HG02885 (cell line): ENCODE data around the gene CD226.
A peak's percentile ranks its signal among the peaks of the same experiment; 100 is the strongest.
"Not testable (repeated sequence)": the region's sequence is repeated elsewhere in the genome, so short reads cannot be mapped to it uniquely, and the experiment has no call there.

Experiments
- ATAC-seq: cut with Tn5 transposase; IDR thresholded peaks from one replicate; pipeline ENCODE4 v1.9.1; 2021; ENCODE audit warnings: mild to moderate bottlenecking; ENCODE audit not compliant: unreplicated experiment, poor library complexity

Gene CD226

DNA sequence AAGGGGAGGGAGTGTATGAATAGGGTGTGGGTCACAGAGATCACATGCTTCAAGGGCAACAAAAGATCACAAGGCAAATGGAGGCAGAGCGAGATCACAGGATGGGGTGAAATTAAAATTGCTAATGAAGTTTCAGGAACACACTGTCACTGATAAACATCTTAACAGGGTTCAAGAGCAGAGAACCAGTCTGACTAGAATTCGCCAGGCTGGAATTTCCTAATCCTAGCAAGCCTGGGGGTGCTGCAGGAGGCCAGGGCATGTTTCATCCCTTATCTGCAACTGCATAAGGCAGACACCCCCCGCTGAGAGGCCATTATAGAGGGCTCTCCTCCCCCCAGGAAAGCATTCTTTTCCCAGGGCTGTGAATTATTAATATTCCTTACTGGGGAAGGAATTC, 68.6 kb downstream of the CD226 start:
- not testable (repeated sequence) for ATAC-seq

DNA sequence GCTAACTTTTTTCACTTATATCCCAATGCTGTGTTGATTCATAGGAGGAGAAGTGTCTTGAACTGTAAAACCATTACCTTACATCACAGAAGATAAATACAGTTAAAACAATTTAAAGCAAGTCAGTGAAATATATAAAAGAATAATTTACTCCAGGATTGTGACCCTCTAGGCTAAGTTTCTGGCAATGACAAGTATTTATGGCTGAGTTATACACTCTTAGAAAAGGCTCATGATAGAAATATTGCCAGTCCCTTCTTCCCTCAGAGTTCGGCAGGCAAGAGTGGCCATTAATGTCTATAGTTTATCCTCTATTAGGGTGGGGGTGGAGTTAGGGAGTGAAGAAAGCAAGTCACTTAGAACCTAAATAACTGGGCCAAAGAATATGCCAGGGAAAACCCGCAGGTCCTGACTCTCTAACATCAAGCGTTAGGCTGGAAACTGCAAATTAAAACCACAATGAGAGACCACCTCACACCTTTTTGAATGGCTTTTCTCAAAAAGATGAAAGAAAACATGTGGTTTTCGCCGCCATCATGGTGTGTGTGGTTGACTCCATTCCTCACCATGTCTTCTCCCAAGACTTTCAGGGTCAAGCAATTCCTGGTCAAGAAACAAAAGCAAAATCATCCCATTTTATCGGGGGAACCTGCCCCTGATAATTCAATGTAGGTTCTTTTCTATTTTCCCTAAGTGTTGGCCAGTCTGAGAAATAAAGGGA, 69.3 kb downstream of the CD226 start:
- ATAC-seq = no peak

DNA sequence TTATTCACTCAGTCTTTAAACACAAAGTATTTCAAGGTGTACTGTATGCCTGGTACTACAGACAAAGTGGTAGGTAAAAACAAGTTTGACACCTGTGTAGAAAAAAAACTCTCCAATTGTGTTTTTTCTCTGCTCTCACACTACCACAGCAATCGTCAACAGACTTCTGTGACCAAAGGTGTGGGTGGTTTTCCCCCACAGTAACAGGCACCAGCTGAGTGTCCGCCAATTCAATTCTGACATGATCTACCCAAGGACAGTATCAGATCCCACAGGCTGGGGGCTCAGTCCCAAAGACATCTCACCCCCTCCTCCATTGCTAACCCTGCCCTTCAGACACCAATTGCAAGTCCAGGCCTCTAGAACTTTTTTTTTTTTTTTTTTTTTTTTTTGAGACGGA, 71.2 kb downstream of the CD226 start:
- no peak for ATAC-seq

DNA sequence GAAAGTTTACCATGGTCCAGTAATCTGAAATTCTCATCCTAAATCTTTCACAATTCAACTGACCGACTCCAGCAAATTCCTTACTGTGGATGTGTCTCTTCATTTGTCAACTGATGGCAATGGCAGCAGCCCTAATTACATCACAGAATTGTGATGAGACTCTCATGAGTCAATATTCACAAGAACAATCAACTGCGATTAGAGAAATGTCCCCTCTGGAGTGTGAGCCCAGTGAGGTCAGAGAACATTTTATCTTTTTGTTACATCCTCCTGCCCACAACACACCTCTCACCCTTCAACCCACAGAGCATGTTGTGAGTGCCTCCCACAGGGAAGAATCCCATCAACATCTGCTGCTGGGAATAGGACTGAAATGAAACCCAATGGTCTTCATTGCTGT, 73.6 kb downstream of the CD226 start:
- no peak for ATAC-seq

DNA sequence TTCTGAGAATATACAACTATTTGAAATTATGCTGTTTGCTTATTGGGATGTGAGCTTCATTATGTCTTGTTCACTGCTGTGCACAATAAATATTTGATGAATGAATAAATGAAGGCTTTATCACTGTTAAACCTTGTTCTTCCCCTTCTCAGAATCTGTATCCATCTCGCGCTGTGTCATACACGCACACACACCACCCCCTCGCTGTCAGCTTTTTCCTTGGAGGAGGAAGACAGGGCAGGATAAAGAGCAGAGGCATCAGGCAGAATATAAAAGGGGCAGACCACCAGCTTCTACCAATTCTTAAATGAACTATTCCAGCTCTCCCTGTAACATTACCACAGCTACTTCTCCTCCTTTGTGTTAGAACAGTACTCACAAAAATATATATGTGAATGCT, 75.0 kb downstream of the CD226 start:
- no peak for ATAC-seq

DNA sequence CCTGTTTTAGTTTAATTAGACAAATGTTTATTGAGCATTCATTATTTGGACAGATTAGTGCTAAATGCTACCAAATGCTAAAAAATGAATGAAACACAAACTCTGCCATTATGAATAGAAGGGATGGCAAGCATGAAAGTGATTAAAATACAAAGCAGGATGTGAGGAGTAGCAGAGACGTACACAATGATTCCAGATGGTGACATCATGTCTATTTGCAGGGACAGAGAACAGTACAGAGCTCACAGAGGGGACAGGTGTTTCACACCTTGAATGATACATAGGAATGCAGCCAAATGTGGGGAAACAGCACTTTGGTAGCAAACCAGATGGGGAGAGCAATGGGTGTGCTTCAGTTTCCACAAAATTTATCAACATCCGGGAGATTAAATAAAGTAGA, 76.3 kb downstream of the CD226 start:
- no peak for ATAC-seq

DNA sequence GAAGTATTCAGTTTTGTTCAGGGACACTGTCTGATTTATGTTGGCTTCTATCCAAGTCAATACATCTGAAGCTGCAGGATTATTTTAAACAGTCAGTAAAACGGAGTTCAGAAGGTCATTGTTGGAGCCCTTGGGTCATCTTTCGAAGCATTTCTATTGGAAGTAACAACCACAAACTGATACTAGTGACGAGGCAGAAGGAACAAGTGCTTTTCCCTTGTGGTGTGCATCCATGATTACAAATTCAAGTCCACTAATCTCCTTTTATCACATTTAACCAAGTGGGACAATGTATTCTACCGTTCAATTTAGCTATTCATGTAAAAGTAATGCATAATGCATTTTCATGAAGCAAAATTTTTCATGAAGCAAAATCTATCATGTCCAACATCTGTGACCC, 76.9 kb downstream of the CD226 start:
- ATAC-seq = no peak

DNA sequence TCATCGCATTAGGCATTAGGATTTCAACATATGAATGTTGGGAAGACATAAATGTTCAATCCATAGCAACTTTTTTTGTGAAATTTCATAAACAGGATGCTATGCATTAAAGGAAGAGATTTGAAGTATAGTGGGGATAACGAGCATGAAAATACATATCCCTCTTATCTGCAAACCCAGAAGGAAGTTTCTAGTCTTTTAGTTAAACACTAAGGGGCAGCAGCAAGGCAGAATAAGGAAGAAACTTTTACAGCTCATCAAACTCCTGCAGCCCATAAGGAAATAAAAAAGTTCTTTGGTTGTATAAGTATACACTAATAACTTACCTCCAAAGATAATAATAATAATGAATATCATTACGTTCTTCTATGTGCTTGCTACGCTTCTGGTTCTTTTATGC, 81.5 kb downstream of the CD226 start:
- ATAC-seq = no peak

DNA sequence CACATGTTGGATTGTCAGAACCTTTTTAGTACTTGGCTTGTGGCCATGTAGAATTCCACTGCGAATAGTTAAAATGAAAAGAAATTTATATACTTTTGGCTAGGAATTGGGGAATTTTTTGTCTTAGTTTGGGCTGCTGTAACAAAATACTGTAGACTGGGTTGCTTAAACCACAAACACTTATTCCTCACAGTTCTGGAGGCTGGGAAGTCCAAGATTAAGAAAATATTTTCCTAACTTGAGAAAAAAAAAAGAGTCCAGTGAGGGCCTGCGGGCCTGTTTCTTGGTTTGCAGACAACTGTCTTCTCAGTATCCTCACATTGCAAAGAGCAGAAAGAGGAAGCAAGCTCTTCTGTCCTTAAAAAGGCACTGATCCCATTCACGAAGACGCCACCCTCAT, 81.9 kb downstream of the CD226 start:
- no peak for ATAC-seq

DNA sequence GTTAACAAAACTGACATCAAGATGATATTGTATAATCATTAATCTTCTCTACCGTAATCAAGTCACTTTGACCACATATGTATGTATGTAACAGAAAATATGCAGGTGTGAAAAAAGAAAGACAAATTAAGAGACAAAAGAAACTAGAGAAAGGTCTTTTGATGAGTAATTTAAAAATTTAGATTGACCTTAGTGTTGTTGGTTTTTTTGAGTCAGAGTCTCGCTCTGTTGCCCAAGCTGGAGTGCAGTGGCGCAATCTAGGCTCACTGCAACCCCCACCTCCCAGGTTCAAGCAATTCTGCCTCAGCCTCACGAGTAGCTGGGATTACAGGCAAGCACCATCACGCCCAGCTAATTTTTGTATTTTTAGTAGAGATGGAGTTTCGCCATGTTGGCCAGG, 82.9 kb downstream of the CD226 start:
- peak; percentile 89 for ATAC-seq

DNA sequence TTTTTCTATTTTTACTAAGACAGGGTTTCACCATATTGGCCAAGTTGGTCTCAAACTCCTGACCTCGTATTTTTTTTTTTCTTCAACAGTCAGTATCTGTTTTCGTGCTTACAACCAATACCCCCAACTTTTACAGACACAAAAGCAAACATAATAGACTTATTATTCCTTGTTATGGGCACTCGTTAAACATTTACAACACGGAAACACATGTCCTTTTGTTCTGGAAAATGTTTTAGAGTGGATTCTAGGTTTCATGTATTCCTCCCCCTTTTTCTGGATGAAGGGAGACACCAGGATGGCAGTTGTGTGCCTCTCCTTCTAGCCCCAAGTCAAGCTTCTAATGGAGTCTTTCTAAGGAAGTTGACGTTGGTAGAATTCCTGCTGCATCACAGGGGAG, 88.8 kb downstream of the CD226 start:
- ATAC-seq = no peak

DNA sequence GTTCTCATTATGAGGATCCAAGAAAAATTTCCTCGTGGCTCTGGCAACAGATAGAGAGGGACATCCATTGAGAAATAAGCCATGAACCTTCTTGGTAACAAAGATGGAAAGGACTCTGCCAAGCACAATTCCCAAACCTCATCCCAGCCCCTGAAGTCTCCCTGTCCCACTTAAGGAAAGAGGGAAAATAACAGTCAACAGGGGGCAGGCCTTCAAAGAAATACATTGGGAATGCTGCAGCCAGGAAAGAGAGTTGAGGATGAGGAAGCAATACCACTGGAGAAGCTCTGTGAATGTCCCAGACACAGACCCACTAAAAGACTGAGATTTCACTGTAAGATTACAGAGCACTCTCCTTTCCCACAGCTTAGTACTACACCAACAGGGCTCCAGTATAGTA, 93.2 kb downstream of the CD226 start:
- ATAC-seq = no peak

DNA sequence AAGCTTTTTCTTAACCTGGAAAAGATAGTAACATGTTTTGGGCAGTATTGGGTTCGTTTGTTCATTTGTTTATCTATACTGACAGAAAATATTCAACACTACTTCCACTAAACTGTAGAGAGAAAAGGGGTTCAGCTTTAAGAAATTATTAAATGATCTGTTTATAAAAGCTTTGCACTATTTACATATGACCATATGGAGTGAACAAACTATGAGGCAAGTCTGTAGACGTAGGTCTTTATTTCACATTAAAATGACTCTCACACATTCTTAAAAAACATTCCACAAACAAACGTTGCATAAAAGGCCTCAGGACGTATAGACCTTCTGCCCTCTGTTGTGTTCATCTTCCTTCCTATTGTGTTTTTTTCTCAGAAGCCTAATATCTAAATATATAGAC, 94.6 kb downstream of the CD226 start:
- no peak for ATAC-seq

DNA sequence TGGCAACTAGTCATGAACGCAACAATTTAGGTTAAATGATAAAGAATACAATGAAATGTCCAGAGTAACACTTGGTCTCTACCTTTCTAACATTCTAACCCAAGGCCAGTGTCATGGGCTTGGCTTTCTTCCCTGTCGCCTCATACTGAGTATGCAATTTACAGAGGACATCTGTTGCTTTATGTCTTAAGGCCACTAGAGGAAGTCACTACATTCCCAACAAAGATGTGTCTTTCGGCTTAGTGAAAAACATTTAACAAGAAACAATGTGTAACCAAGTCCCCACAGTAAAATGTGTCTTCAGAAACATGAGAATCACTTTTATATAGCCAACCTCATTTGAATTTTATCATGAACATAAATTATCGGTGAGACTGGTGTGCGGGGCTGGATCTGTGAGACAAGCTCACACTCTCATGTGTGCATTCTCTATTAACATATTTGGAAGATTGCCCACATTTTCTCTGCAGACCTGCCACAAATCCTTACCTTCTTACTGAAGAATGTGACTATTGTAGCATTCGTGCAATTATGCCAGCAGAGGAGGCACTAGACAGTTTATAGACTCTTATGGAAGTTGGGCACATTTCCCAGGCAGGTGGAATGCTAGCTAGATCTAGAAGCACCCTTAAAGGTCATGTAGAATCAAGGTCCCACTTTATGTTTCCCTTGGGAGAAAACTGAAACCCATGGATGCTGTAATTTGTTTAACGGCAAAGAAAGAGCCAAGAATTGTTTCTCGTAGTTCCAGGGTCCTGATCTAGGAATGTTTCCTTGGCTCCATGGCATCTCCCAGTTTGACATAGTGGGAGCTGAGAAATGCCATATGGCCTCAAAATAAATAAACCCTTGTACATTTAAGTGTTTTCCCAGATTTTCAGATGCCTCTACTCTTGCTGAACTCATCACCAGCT, 101.8 kb downstream of the CD226 start:
- no peak for ATAC-seq

DNA sequence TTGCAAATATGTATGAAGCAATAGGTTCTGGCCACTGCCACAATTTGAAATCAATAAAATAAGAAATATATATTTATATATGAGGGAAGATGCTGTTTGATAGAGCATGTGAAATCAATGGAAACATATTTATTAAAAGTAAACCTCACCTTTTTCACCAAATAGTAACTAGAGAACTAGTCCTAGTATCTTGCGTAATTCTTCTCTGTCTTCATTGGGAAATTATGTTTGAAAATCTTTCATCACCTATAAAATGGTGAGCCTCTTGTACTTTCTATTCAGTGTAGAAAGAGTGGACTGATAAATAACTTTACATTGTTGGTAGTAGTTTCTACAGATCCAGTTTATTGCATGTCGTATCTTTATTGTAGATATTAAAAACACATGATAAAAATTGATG, 103.0 kb downstream of the CD226 start:
- ATAC-seq = no peak

DNA sequence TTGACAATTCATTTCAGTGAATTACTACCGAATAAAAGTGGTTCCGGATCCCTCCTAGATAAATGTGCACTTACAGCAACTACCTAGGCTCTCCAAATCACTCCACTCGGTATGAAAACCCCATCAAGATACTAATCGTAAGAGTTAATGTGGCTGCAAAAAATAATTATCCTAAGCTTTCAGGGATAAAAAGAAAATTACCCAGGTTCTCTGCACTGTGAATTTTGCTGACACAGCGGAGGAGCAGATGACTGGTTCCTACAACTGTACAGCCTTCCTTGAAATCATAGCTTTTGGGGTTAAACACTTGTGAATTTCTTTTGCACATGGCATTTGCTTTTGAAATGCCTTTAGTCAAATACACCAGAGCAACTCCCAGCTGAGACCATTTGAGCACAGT, 104.7 kb downstream of the CD226 start:
- ATAC-seq = no peak

DNA sequence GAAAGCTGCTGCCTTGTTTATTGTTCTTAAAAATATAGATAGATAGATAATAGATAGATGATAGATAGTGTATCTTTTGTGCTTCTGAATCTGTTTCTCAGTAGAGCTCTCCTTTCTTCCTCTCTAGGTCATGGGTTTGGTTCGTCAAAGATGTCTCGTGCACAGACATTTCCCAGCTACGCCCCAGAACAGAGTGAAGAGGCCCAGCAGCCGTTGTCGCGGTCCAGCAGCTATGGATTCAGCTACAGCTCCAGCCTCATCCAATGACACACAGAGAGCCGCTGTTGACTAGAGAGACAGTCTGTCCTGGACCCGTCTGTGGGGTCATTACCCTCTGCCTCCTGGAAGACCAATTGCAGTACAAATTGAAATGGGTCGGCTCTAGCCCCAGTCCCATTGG, 106.6 kb downstream of the CD226 start:
- ATAC-seq = no peak

DNA sequence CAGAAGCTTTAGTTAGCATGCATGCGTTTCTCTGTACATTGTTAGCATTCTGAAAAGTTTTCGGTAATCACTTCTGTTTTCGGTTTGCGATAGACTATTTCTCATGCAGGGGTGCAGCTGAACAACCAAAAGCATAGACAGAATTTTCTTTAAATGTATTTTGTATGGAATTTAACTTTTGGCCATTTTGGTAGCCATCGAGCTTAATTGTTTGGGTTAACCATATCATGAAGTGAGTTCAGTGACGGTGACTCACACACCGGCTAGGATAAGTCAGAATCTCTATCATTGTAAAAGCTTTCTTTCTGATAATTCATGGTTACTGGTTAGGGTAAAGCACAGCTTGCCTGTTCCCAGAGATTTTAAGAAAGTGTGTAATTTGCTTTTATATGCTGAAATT, 107.2 kb downstream of the CD226 start:
- ATAC-seq = no peak

DNA sequence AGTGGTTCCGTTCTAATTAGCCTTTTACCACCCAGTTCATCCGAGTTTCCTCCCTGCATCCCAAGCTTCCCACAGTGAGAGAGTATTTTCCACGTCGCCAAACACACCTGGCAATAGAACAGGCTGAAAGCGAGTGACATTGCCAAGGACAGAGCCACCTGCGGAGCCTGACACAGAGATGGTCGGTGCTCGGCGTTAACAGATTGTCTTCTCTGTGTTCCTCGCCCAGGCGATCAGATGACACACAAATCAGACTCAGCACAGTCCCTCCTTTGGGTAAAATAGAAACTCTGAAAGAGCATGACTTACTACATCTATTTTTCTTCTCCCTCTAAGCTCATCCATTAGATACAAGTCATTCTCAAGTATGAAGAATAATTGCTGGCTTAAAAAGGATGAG, 107.7 kb downstream of the CD226 start:
- ATAC-seq = no peak

DNA sequence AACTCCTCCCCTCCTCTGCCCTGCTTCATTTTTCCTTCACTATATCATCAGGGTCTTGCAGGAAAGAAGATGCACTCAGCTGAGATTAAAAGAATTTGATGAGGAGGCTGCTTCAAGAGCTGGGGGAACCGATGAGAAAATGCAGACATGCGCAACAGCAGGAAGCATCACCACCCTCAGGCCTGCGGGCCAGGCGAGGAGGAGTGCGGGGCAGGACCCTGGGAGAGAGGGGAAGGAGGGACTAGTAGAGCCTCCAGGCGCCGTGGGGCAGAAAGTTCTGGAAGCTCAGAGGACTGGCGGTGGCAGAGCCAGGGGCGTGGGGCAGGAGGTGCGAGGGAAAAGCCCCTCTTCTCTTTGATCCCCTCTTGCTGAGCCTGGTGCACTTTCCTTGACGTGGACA, 108.2 kb downstream of the CD226 start:
- no peak for ATAC-seq

DNA sequence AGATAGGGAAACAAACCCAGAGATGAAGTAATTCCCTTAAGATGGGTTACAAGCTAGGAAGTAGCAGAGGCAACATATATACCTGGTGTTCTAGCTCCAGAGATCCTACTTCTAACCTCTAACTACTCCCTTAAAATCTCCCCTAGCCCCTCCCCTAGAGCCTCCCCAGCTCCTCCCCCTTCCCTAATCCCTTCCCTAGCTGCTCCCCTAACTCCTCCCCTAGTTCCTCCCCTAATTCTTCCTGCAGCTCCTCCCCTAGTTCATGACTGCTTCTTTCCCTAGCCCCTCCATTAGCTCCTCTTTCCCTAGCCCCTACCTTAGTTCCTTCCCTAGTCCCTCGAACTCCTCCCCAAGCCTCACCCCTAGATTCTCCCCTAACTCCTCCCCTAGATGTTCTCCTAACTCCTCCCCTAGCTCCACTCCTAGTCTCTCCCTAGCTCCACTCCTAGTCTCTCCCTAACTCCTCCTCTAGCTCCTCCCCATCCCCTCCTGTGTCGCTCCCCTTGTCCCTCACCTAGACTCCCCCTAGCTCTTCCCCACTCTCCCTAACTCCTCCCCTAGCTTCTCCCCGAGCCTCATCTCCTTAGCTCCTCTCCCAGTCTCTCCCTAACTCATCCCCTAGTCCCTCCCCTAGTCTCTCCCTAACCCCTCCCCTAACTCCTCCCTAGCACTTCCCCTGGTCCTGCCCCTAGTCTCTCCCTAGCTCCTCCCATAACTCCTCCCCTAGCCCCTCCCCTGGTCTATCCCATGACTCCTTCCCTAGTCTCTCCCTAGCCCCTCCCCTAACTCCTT, 108.9 kb downstream of the CD226 start:
- peak; percentile 79 for ATAC-seq
